PFSK-1 (cell line): ENCODE results near the gene NDUFA6.
"Not testable (repeated sequence)": the region's sequence is repeated elsewhere in the genome, so short reads cannot be mapped to it uniquely, and the experiment has no call there.

Experiments
- FOXP2 ChIP-seq: optimal IDR thresholded peaks from 2 replicates; pipeline ENCODE3; 2011; ENCODE audit warnings: borderline replicate concordance, control low read depth, inconsistent platforms; ENCODE audit not compliant: insufficient read depth; ENCODE audit errors: extremely low read length, extremely low read depth
- POLR2AphosphoS5 ChIP-seq: IDR thresholded peaks from 2 replicates; pipeline ENCODE4 v1.6.1; 2012; ENCODE audit warnings: low read depth, mild to moderate bottlenecking, control low read depth, low read length, moderate library complexity
- SIN3A ChIP-seq: IDR thresholded peaks from 2 replicates; pipeline ENCODE4 v1.6.1; 2012; ENCODE audit warnings: mild to moderate bottlenecking, low read length, moderate library complexity, borderline replicate concordance; ENCODE audit not compliant: insufficient read depth
- TAF1 ChIP-seq: IDR thresholded peaks from 2 replicates; pipeline ENCODE4 v1.6.1; 2012; ENCODE audit warnings: low read length, control low read depth, borderline replicate concordance; ENCODE audit not compliant: insufficient read depth
- TF ChIP-seq, protein P1 (sequence below), 2 experiments: IDR thresholded peaks; 2 replicates each; pipeline versions ENCODE4 v1.6.1 to v1.8.0; 2011 to 2012; ENCODE audit warnings: low read depth in 2 of 2, low read length in 2 of 2, control low read depth in 1 of 2, inconsistent platforms in 1 of 2, mild to moderate bottlenecking in 1 of 2, moderate library complexity in 1 of 2; ENCODE audit not compliant: insufficient read depth in 1 of 2

NDUFA6 gene

DNA sequence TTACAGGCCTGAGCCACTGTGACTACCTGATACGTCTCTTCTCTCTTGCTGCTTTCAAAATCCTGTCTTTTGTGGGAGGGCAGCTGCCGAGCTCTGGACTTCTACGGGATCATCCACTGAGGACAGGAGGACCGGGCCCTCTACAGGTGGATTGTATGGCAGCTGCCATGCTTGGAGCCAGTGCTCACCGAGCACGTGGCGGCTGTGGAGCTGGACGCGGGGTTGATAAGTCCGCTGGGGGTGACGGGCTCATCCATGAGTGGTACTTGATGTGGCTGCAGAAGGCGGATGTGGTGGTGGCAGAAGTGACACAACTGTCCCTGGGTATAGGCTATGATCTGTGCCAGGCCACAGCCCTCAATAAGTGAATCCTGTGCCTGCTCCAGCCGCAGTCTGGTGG, 41.9 kb upstream of the NDUFA6 start:
- TF ChIP-seq SIN3A (no peak), TAF1 (no peak), FOXP2 (no peak), POLR2AphosphoS5 (no peak)
- TF ChIP-seq, protein P1, sequence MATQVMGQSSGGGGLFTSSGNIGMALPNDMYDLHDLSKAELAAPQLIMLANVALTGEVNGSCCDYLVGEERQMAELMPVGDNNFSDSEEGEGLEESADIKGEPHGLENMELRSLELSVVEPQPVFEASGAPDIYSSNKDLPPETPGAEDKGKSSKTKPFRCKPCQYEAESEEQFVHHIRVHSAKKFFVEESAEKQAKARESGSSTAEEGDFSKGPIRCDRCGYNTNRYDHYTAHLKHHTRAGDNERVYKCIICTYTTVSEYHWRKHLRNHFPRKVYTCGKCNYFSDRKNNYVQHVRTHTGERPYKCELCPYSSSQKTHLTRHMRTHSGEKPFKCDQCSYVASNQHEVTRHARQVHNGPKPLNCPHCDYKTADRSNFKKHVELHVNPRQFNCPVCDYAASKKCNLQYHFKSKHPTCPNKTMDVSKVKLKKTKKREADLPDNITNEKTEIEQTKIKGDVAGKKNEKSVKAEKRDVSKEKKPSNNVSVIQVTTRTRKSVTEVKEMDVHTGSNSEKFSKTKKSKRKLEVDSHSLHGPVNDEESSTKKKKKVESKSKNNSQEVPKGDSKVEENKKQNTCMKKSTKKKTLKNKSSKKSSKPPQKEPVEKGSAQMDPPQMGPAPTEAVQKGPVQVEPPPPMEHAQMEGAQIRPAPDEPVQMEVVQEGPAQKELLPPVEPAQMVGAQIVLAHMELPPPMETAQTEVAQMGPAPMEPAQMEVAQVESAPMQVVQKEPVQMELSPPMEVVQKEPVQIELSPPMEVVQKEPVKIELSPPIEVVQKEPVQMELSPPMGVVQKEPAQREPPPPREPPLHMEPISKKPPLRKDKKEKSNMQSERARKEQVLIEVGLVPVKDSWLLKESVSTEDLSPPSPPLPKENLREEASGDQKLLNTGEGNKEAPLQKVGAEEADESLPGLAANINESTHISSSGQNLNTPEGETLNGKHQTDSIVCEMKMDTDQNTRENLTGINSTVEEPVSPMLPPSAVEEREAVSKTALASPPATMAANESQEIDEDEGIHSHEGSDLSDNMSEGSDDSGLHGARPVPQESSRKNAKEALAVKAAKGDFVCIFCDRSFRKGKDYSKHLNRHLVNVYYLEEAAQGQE (IDR thresholded peaks at IDR 0.05; ENCODE audit: insufficient read depth in 1 of 2, low read depth in 2 of 2, low read length in 2 of 2) = no peak

DNA sequence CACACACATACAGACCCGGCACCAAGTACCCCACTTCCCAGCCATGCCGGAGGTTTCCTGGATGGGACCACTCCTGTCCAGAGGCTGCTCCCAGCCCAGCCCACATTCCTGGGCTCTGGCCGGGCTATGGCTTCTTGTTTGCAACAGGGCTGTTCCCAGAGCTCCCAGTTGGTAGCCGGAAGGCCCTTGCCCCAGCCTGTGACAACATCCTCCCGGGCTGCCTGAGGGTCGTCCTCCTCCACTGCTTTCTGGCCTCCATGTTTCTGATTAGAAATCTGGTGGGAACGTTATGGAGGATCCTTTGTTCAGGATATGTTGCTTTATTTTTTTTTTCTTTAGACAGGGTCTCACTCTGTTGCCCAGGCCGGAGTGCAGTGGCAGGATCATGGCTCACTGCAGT, 41.0 kb upstream of the NDUFA6 start:
- TF ChIP-seq POLR2AphosphoS5 (no peak), SIN3A (no peak), TAF1 (no peak), FOXP2 (no peak)
- TF ChIP-seq, protein P1 (IDR thresholded peaks at IDR 0.05; ENCODE audit: insufficient read depth in 1 of 2, low read depth in 2 of 2, low read length in 2 of 2) = no peak

DNA sequence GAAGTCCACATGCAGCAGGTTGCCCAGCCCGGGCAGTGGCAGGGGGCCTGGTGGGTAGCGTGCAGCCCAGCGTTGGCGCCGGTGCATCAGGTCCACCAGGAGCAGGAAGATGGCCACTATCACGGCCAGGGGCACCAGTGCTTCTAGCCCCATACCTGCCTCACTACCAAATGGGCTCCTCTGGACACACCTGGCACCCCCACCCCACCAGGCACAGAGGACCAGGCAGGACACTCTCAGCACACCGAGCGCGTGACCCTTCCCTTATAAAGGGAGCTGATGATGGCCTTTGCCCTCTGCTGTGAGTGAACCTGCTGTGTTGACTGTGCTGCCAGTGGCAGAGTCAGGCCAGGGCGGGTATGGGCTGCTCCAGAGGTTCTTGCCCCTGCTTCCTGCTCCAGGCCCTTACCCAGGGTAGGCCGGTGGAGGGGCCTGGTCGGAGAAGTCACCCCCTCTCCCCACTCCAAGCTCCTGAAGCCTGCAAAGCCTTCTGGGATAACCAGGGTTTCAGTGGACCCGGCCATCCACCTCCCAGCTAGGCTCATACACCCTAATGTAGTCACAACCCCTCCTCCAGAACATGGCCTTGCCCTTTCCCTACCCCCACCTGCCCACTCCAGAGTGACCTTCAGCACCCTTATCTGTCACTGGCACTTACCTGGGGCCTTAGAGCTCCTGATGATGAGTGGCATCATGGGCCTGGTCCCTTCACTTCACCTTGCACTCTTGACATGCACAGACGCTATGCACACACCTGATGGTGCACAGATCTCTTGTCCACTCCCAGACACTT, 40.3 kb upstream of the NDUFA6 start, which contains the start of gene CYP2D6:
Gene CYP2D6, minus strand, starts transcription at position 172 of the 793 bp plus-strand sequence. Its CDS starts 19 bp downstream, at position 153.
- not testable (repeated sequence) for TF ChIP-seq FOXP2, TAF1
- TF ChIP-seq, protein P1 (IDR thresholded peaks at IDR 0.05; ENCODE audit: insufficient read depth in 1 of 2, low read depth in 2 of 2, low read length in 2 of 2) = not testable (repeated sequence)

DNA sequence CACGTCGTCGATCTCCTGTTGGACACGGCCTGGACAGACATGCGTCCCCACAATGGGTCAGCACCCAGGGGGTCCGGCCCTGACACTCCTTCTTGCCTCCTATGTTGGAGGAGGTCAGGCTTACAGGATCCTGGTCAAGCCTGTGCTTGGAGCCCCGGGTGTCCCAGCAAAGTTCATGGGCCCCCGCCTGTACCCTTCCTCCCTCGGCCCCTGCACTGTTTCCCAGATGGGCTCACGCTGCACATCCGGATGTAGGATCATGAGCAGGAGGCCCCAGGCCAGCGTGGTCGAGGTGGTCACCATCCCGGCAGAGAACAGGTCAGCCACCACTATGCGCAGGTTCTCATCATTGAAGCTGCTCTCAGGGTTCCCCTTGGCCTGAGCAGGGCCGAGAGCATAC, 37.0 kb upstream of the NDUFA6 start:
- TF ChIP-seq TAF1 = no peak
- TF ChIP-seq, protein P1 (IDR thresholded peaks at IDR 0.05; ENCODE audit: insufficient read depth in 1 of 2, low read depth in 2 of 2, low read length in 2 of 2) = no peak
- no peak for TF ChIP-seq POLR2AphosphoS5
- no peak for TF ChIP-seq FOXP2
- TF ChIP-seq SIN3A = no peak
